Activated CD4-positive, CD25-positive, alpha-beta regulatory T cell treated with anti-CD3 and anti-CD28 coated beads, Interleukin-2, amount 50 U/mL, for 16 hours (primary cell): ENCODE measurements around the gene C2orf81.

ENCODE experiments used
- DNase-seq: peaks from one replicate; pipeline ENCODE4 v3.0.0-alpha.2; 2020; ENCODE audit warnings: low read depth, low spot score

The C2orf81 gene

DNA sequence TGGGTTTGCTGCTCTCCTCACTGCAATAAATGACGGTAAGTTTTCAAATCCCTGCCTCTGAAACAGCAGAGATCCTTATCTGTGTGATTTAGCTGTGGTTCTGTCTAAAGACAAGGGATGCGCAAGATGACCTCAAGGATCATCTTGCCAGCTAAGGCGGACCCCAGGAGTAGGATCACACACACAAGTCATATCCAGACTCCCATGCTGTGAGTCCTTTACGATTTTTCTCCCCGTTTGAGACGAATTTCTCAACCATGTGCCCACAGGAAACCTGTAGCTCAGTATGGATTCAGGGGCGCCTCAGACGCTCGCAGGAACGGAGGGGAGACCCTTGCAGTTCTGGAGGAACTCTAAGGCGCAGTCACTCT is 30.2 kb downstream of the C2orf81 start:
- DNase-seq = no peak

GRCh38 chr2:74390606-74391005 is 30.8 kb downstream of the C2orf81 start:
- no peak for DNase-seq

- no peak for DNase-seq
Observed at GRCh38 chr2:74387346-74387745, 34.1 kb downstream of the C2orf81 start.

DNA sequence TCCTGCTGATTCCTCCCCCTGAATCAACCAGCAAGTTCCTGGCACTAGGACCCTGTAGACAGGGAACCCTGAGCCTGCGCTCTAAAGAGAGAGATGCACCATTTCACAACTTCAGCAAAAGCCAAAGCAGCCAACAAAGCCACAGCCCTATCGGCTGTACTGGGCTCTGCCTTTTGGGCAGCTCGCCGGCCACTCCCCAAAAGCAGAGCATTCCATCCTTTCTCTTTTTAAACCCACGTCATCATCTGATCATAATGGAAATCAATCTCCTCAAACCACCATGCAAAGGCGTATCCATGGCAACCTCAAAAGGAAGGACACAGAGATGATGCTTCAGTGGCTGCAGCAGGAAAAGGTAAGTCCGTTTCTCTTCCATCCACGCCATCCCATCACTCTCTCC is 36.0 kb downstream of the C2orf81 start:
- DNase-seq = no peak

DNA sequence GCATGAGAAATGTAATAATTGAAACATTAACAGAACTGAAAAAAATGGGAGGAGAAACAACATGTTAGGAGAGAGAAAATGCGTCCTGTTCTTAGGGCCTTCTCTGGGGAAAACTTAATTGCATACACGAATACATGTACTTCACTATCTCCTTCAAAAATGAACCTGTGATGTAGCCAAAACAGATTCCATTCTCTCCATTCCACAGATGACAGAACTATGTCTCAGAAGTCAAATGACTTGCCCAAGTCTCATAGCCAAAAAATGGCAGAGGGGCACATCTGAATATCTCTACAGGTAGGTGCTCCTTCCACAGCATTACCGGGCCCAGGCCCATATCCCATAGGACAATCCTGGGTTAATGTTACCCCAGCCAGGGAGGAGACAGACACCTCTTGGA is 37.4 kb downstream of the C2orf81 start:
- no peak for DNase-seq

DNA sequence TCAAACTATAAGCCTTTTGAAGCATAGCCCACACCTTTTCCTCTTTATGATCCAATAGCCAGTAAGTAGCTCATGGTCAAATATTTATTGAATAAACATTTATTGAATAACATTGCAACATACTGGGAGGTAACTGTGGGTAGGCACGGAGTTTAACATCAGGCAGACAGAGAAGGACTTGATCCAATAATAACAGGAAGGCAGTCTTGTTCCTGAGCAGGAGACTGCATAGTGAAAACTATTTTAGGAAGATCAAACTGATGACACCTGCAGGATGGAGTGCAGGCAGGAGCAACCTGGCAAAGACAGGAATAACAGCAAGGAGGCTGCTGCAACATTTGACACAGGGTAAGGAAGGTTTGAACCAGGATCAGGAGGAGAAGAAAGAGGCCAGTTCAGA is 38.2 kb downstream of the C2orf81 start:
- no peak for DNase-seq

- no peak for DNase-seq
Observed at GRCh38 chr2:74381751-74382150, 39.7 kb downstream of the C2orf81 start.

- no peak for DNase-seq
Observed at GRCh38 chr2:74379851-74380789, 41.3 kb downstream of the C2orf81 start, which contains the start of gene DCTN1. TSS of gene DCTN1 (minus strand) at chr2:74380311. CDS start at chr2:74380037, 274 bp downstream.

GRCh38 chr2:74378007-74378406 is 43.4 kb downstream of the C2orf81 start:
- no peak for DNase-seq

GRCh38 chr2:74375838-74376237 is 45.6 kb downstream of the C2orf81 start:
- DNase-seq = no peak

DNA sequence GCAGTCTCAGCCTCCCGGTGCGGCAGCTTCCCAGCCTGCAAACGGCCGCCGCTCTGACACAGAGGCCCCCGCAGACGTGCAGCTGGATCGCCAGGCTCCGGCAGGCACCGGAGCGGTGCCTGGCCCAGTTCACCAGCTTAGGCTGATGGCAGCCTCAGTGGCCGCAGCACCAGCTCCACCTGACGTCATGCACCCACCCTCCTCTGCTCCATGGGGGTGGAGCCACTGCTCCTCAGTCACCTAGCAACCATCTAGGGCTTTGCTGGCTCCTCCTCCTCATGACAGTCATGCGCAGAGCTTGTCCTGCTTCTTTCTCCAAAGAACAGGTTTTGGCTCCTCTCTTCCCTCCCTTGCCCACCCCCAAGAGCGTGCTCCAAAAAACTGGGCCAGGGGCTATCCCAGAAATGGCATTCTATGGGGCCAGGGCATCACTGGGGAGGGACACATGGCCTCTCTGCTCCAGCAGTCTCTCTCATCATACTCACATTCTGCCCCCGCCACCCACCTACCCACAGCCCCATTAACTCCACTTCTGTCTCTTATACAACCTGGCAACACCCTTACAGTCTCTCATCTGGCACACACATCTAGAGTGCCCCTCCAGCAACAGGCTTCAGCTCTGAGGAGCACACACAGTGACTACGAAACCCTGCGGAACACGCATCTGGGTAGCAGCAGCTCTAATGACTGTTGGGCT is 46.8 kb downstream of the C2orf81 start:
- DNase-seq = no peak

GRCh38 chr2:74373985-74374384 is 47.4 kb downstream of the C2orf81 start:
- no peak for DNase-seq

DNA sequence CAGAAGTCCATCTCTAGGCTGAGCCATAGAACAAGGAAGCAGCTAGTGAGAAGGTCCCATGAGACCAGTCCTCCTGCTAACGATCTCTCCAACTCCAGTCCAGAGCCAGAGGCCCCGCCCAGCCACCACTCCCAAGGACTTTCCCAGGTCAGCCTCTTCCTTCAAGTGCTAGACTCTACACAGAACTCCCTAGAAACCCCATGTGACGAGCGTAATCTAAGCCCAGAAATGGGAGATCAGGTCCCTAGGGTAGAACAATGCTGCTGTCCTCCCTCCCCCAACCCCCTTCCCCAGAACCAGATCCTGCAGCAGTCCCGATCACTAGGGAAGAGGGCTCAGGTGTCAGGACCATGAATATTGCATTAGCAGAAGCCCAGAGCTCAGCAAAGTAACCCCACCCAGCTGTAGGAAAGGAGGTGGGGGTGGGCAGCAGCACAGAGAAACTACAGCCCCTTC is 48.2 kb downstream of the C2orf81 start:
- DNase-seq = no peak

GRCh38 chr2:74372674-74373073 is 48.7 kb downstream of the C2orf81 start:
- no peak for DNase-seq

DNA sequence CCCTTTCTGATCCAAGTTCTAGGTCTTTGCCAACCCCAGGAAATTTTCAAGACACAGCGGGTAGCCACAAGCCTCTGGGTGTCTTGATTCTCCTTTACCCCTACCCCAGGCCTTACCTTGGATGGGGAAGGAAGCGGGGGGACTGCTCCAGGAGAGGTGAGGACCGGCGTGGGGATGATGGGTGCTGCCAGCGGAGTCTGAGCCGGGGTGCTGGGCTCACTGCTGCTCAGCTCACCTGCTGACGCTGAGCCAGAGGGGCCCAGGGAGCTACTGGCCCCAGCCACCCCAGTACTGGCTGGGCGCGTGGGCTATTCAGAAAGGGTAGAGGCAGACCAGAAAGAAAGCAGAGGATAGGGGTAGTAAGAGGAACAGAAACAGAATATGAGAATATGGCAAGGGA is 50.0 kb downstream of the C2orf81 start:
- DNase-seq = no peak

- DNase-seq = no peak
Observed at GRCh38 chr2:74369976-74370375, 51.4 kb downstream of the C2orf81 start.

- no peak for DNase-seq
Observed at GRCh38 chr2:74368499-74368898, 52.9 kb downstream of the C2orf81 start.

DNA sequence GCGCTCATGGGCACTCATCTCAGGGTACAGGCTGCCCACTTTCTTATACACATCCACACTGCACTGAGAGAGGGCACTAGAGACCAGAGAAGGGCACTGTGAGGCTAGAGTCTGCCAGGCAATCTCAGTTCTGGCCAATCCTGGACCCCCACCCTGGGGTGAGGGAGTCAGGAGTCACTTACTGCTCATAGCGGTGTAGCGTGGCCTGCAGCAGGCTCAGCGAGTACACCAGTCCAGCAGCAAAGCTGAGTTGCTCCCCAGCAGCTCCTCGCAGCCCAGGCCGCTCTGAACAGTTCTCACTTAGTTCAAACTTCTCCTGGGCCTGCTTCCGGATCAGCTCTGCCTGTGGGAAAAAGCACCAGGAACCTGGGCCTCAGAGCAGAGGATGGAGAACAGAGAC is 53.6 kb downstream of the C2orf81 start:
- DNase-seq = no peak

DNA sequence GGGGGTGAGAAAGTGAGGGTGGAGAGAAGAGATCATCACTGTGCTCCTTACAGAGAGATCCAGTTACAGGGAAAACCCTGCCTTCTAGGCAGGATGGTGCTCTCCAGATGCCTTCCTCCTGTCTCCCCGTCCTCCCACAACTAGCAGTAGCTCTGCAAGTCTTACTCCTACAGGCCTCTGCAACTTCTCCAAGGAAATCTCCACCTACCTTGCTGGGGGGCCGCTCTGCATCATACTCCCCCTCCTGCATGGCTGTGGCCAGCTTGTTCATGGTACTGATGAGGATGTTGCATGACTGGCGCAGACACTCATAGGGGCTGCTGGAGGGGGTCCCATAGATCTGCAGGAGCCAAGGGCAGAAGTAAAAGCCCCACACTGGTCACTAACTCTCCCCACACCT is 55.4 kb downstream of the C2orf81 start:
- no peak for DNase-seq

DNA sequence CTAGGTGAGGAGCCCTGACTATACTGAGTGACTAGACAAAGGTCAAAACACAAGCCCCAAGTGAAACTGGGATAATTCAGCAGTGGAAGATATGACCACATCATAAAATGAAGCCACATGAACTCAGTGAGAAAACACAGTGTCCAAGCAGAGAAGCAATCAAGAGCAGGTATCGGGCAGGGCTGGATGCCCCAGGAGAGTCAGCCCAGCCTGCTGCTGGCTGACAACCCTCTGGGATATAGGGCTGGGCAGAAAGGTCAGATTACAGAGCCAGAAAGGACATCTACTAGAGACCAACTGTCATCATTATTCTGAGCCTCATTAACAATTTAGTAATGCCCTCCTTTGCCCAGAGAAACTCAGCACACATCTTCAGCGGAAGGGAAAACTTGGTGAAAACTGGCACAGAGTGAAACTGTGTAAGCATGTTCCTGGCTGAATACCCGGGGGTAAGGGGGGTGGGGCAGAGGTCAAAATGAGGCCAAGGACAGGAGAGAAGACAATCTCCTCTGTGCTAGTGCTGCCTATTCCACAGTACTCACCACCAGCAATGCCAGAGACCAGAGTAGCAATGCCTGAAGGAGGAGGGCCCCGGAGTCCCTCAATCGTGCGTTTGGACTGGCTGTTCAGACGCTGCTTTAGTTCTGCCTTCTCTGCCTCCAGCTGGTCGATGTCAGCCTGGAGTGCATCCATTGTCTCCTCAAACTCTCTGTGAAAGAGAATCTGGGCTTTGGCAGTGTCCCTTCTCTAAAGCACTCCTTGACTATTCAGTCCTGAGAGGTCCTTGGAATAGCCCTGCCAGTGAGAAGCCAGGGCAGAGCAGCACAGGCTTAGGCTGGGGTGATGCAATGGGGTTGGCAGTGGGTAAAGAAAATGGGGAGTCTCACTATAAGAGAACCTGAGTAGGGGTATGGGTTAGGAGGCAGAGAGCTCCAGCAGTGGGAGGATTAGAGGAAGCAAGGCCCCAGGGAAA is 56.6 kb downstream of the C2orf81 start:
- no peak for DNase-seq
